GM12878 (cell line): ENCODE results near the gene DGLUCY. TPM values are rescaled to one million over a fixed set of nuclear protein-coding genes. Genes with fewer than 3 reads are reported as not detected.

ENCODE experiments used
- ATAC-seq: fragments of 200-7000 bp; cut with Tn5 transposase; 3 replicates; pipeline ENCODE4 v1.9.1; 2020; ENCODE audit warnings: mild to moderate bottlenecking, moderate library complexity
- BruUV-seq: library from RNA; stranded (reverse); fragments of 400-500 nt; replicated peaks from 2 replicates; lab custom pipeline; 2021; lab: Mats Ljungman, UMichigan
- CTCF ChIA-PET: fragments of 300-600 bp; sonication (Branson Sonifier 250); formaldehyde crosslinking; extraction: SDS; loops from one replicate; lab custom pipeline; 2021; ENCODE audit warnings: inconsistent platforms; lab: Yijun Ruan, JAX
- POLR2A ChIA-PET: fragments of 350-600 bp; formaldehyde crosslinking; extraction: SDS; loops from one replicate; lab custom pipeline; 2021; ENCODE audit warnings: inconsistent platforms; lab: Charles Lee
- RAD21 ChIA-PET: fragments of 300-600 bp; sonication (Branson Sonifier 250); formaldehyde crosslinking; loops from one replicate; lab custom pipeline; 2023; ENCODE audit warnings: antibody characterized with exemption; ENCODE audit not compliant: unreplicated experiment; lab: Charles Lee
- SMC1A ChIA-PET: fragments of 300-600 bp; sonication (Branson Sonifier 250); formaldehyde crosslinking; loops from one replicate; lab custom pipeline; 2023; ENCODE audit not compliant: unreplicated experiment, uncharacterized antibody; lab: Charles Lee
- DNase-seq: peaks from one replicate; pipeline ENCODE4 v3.0.0-alpha.2; 2011; ENCODE audit warnings: low read depth, low spot score
- FAIRE-seq: peaks from 3 replicates; lab custom pipeline; 2011; peaks lifted over from hg19 to GRCh38; lab: Jason Lieb, UNC
- H2AFZ ChIP-seq: 2 replicates; pipeline ENCODE4 v1.6.0; 2011; ENCODE audit warnings: low read depth, low read length, control low read depth; ENCODE audit not compliant: control insufficient read depth
- H3K27ac ChIP-seq: 2 replicates; pipeline ENCODE4 v1.5.1; 2011; ENCODE audit warnings: control low read depth; ENCODE audit not compliant: control insufficient read depth, insufficient read depth
- H3K27me3 ChIP-seq, 2 experiments: replicated peaks in 1 of 2; 2 replicates each; pipeline versions ENCODE4 v1.6.0 to v1.6.1; 2011; ENCODE audit warnings: low read length in 1 of 2; ENCODE audit not compliant: control insufficient read depth in 2 of 2, insufficient read depth in 2 of 2
- H3K36me3 ChIP-seq, 2 experiments: 2 replicates each; pipeline ENCODE4 v1.5.1; 2011; ENCODE audit warnings: low read length in 1 of 2; ENCODE audit not compliant: control insufficient read depth in 2 of 2, insufficient read depth in 2 of 2
- H3K4me1 ChIP-seq: 2 replicates; pipeline ENCODE4 v1.6.1; 2011; ENCODE audit warnings: mild to moderate bottlenecking, low read length, moderate library complexity, mixed read lengths; ENCODE audit not compliant: control insufficient read depth, insufficient read depth
- H3K4me2 ChIP-seq: 2 replicates; pipeline ENCODE4 v1.6.0; 2011; ENCODE audit warnings: control low read depth; ENCODE audit not compliant: control insufficient read depth, insufficient read depth
- H3K4me3 ChIP-seq: fragments of 200-600 bp; sonication (generic); 2 replicates; pipeline ENCODE4 v1.5.1; 2016
- H3K79me2 ChIP-seq: 2 replicates; pipeline ENCODE4 v1.6.0; 2011; ENCODE audit warnings: low read length; ENCODE audit not compliant: control insufficient read depth, insufficient read depth
- H3K9ac ChIP-seq: 2 replicates; pipeline ENCODE4 v1.8.0; 2011; ENCODE audit warnings: low read length, control low read depth, mixed read lengths; ENCODE audit not compliant: control insufficient read depth, insufficient read depth
- H3K9me3 ChIP-seq: replicated peaks from 3 replicates; pipeline ENCODE4 v1.5.1; 2011; ENCODE audit warnings: mild to moderate bottlenecking, low read length; ENCODE audit not compliant: control insufficient read depth, insufficient read depth
- H4K20me1 ChIP-seq: 2 replicates; pipeline ENCODE4 v1.6.0; 2011; ENCODE audit not compliant: control insufficient read depth, insufficient read depth
- EGR1 ChIP-seq, 2 experiments: IDR thresholded peaks; 1 replicate in 1 of 2; 2 replicates in 1 of 2; pipeline ENCODE4 v1.6.1; 2011 to 2012; ENCODE audit warnings: low read depth in 2 of 2, low read length in 2 of 2, borderline replicate concordance in 1 of 2, mild to moderate bottlenecking in 1 of 2, moderate library complexity in 1 of 2
- HDAC6 ChIP-seq: fragments of 200-600 bp; sonication (generic); IDR thresholded peaks from one replicate; pipeline ENCODE4 v1.8.0; 2017; ENCODE audit warnings: antibody characterized with exemption; ENCODE audit not compliant: unreplicated experiment
- IKZF1 ChIP-seq: fragments of 450-650 bp; conservative IDR thresholded peaks from 2 replicates; pipeline ENCODE4 v1.6.1; 2017; ENCODE audit warnings: antibody characterized with exemption, mild to moderate bottlenecking
- IRF4 ChIP-seq: IDR thresholded peaks from 2 replicates; pipeline ENCODE4 v1.6.1; 2011; ENCODE audit warnings: low read depth, low read length
- KAT2A ChIP-seq: conservative IDR thresholded peaks from 2 replicates; pipeline ENCODE4 v1.6.1; 2011; ENCODE audit warnings: low read depth, low read length; ENCODE audit not compliant: control insufficient read depth
- KLF5 ChIP-seq: fragments of 450-650 bp; IDR thresholded peaks from 2 replicates; pipeline ENCODE4 v1.6.1; 2014; ENCODE audit warnings: mild to moderate bottlenecking; ENCODE audit not compliant: partially characterized antibody
- MYB ChIP-seq: fragments of 150-350 bp; IDR thresholded peaks from 2 replicates; pipeline ENCODE4 v1.6.1; 2014; ENCODE audit warnings: mild to moderate bottlenecking, low read depth, low read length, borderline replicate concordance
- POLR2AphosphoS5 ChIP-seq: IDR thresholded peaks from 2 replicates; pipeline ENCODE4 v1.6.1; 2011; ENCODE audit warnings: mild to moderate bottlenecking, low read length, inconsistent platforms
- RELA ChIP-seq: fragments of 450-650 bp; IDR thresholded peaks from 2 replicates; pipeline ENCODE4 v1.8.0; 2014; ENCODE audit warnings: borderline replicate concordance; ENCODE audit not compliant: partially characterized antibody
- SREBF1 ChIP-seq: IDR thresholded peaks from 2 replicates; pipeline ENCODE4 v1.6.1; 2012; ENCODE audit warnings: mild to moderate bottlenecking, low read length
- SRF ChIP-seq, 2 experiments: IDR thresholded peaks; 2 replicates each; pipeline ENCODE4 v1.6.1; 2011; ENCODE audit warnings: low read depth in 2 of 2, low read length in 2 of 2, mild to moderate bottlenecking in 1 of 2, moderate library complexity in 1 of 2
- SUPT20H ChIP-seq: IDR thresholded peaks from 2 replicates; pipeline ENCODE4 v1.6.1; 2011; ENCODE audit warnings: low read depth, mild to moderate bottlenecking, low read length, moderate library complexity, borderline replicate concordance; ENCODE audit not compliant: control insufficient read depth
- TCF7 ChIP-seq: IDR thresholded peaks from 2 replicates; pipeline ENCODE4 v1.6.1; 2014; ENCODE audit warnings: antibody characterized with exemption, borderline replicate concordance
- ZNF274 ChIP-seq: IDR thresholded peaks from one replicate; pipeline ENCODE4 v1.8.0; 2011; ENCODE audit not compliant: insufficient read length, insufficient read depth
- WGBS: methylation state at CpG from one replicate; pipeline ENCODE4 v1.1.6; 2016; ENCODE audit warnings: low lambda C conversion rate; ENCODE audit not compliant: insufficient replicate concordance, insufficient coverage; ENCODE audit errors: missing lambda C conversion rate; 5-methylcytosine and 5-hydroxymethylcytosine counted together
- in situ Hi-C: fragments of 300-500 bp; cut with MboI; formaldehyde crosslinking; loops from 9 replicates; pipeline ENCODE4 v1.14.3; 2018; ENCODE audit warnings: mixed read lengths
- intact Hi-C: fragments of 100-400 bp; cut with micrococcal nuclease; formaldehyde crosslinking; loops from one replicate; pipeline ENCODE4 v1.14.2; 2022; ENCODE audit not compliant: unreplicated experiment
- polyA plus RNA-seq, 11 experiments: library from polyadenylated mRNA; depleted of rRNA in 4 of 11; unstranded in 6 of 11; stranded (reverse) in 5 of 11; fragments of >200 nt; fragmentation: Nextera tagmentation in 4 of 11; fragmentation: Illumina TruSeq in 1 of 11; extraction: Ambion mirVana in 4 of 11; extraction: Trizol in 1 of 11; gene quantifications; 1 replicate in 1 of 11; 2 replicates in 10 of 11; pipeline versions ENCODE4 v1.2.1 to v1.2.3, GENCODE V29; 2011 to 2016; ENCODE audit warnings: inconsistent platforms in 2 of 11, missing spikeins in 2 of 11, low read depth in 1 of 11
- total RNA-seq, 4 experiments: library from RNA; depleted of rRNA in 3 of 4; stranded (reverse); fragments of >200 nt in 3 of 4; fragmentation: Illumina TruSeq in 1 of 4; extraction: Trizol in 1 of 4; gene quantifications; 2 replicates each; pipeline versions ENCODE4 v1.2.1 to v1.2.3, GENCODE V29; 2013 to 2021
- TF ChIP-seq, protein P1 (sequence below): IDR thresholded peaks from 2 replicates; pipeline ENCODE4 v1.6.1; 2012; ENCODE audit warnings: low read depth, low read length, improper control_type of control experiment
- TF ChIP-seq, protein P2 (sequence below): IDR thresholded peaks from 2 replicates; pipeline ENCODE4 v1.6.1; 2011; ENCODE audit warnings: low read depth, mild to moderate bottlenecking, low read length, moderate library complexity, borderline replicate concordance; ENCODE audit errors: extremely low read depth
- TF ChIP-seq, protein P3 (sequence below): fragments of 450-650 bp; IDR thresholded peaks from 2 replicates; pipeline ENCODE4 v1.6.1; 2017; ENCODE audit warnings: mild to moderate bottlenecking, moderate library complexity

Gene DGLUCY
- total and polyA plus RNA-seq, 10 of the 15 experiments (the other 5 are each of a cell fraction or from before 2014, with no cell fraction given), result 15.0 to 70.3 (median 55.1) TPM

DNA sequence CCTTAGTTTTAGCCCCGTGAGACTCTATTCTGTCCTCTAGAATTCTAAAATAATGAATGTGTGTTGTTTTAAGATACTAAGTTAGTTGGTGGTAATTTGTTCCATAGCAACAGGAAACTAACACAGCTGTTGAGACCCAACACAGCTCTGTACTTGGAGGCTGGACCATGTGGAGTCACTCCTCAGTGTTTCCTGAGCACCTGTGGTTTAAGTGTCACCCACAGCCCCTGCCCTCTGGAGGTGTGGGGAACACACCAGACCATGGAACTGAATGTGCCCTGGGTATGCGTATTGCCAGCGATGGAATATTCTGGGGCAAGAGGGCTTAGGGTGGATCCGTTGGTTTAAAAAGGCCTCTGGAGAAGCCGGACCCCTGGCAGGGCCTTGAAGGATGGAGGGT is 147.2 kb downstream of the DGLUCY start:
- Histone ChIP-seq H3K27me3 (peaks cover 0 to 4% of the 10 kb centered on the region in 2 experiments; a peak in 1 of 4 replicates), H3K4me2 (no peak overlapping the region), H3K9ac (no peak overlapping the region), H3K4me1 (no peaks in the 10 kb centered on the region), H3K79me2 (no peaks in the 10 kb centered on the region), H3K27ac (no peak overlapping the region), H3K4me3 (no peak overlapping the region), H2AFZ (no peak overlapping the region), H3K9me3 (no peaks in the 10 kb centered on the region), H4K20me1 (no peaks in the 10 kb centered on the region), H3K36me3 (no peaks in the 10 kb centered on the region)
- ChIA-PET POLR2A (interaction anchor here (0.6 kb wide), 1 partner anchor 162 kb away, joined by 3 read pairs; no protein-coding TSS in a partner anchor), RAD21 (interaction anchor here (1.0 kb wide), 1 partner anchor 38 kb away, joined by 3 read pairs; no protein-coding TSS in a partner anchor), SMC1A (interaction anchor here (1.0 kb wide), 1 partner anchor 18 kb away, joined by 4 read pairs; no protein-coding TSS in a partner anchor), CTCF (interaction anchor here (0.6 to 2.1 kb wide), 5 partner anchors 14 to 88 kb away, joined by 3 to 5 read pairs (median 4); no protein-coding TSS in a partner anchor)
- BruUV-seq, result no TSS peak
- ATAC-seq, result peak; percentile 10; the same call in 2 of the 3 replicates
- no peak for FAIRE-seq
- intact Hi-C loops, result no loop called here
- WGBS, result 97% methylated on average over 5 of the region's 5 CpGs
- in situ Hi-C loops, result no loop called here
- no peak for TF ChIP-seq EGR1 (IDR thresholded peaks at IDR 0.05; ENCODE audit: borderline replicate concordance in 1 of 2, low read depth in 2 of 2, low read length in 2 of 2)
- no peak for TF ChIP-seq KAT2A
- no peak for TF ChIP-seq IRF4
- no peak for TF ChIP-seq KLF5
- TF ChIP-seq, protein P1, sequence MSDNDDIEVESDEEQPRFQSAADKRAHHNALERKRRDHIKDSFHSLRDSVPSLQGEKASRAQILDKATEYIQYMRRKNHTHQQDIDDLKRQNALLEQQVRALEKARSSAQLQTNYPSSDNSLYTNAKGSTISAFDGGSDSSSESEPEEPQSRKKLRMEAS, result no peak
- no peak for TF ChIP-seq SRF (IDR thresholded peaks at IDR 0.05; ENCODE audit: low read depth in 2 of 2, low read length in 2 of 2)
- no peak for TF ChIP-seq POLR2AphosphoS5
- no peak for TF ChIP-seq IKZF1
- TF ChIP-seq ZNF274, result no peak
- no peak for TF ChIP-seq SUPT20H
- no peak for TF ChIP-seq RELA
- no peak for TF ChIP-seq SREBF1
- TF ChIP-seq, protein P2, sequence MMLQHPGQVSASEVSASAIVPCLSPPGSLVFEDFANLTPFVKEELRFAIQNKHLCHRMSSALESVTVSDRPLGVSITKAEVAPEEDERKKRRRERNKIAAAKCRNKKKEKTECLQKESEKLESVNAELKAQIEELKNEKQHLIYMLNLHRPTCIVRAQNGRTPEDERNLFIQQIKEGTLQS, result no peak
- TF ChIP-seq TCF7, result no peak
- no peak for TF ChIP-seq MYB
- TF ChIP-seq, protein P3, sequence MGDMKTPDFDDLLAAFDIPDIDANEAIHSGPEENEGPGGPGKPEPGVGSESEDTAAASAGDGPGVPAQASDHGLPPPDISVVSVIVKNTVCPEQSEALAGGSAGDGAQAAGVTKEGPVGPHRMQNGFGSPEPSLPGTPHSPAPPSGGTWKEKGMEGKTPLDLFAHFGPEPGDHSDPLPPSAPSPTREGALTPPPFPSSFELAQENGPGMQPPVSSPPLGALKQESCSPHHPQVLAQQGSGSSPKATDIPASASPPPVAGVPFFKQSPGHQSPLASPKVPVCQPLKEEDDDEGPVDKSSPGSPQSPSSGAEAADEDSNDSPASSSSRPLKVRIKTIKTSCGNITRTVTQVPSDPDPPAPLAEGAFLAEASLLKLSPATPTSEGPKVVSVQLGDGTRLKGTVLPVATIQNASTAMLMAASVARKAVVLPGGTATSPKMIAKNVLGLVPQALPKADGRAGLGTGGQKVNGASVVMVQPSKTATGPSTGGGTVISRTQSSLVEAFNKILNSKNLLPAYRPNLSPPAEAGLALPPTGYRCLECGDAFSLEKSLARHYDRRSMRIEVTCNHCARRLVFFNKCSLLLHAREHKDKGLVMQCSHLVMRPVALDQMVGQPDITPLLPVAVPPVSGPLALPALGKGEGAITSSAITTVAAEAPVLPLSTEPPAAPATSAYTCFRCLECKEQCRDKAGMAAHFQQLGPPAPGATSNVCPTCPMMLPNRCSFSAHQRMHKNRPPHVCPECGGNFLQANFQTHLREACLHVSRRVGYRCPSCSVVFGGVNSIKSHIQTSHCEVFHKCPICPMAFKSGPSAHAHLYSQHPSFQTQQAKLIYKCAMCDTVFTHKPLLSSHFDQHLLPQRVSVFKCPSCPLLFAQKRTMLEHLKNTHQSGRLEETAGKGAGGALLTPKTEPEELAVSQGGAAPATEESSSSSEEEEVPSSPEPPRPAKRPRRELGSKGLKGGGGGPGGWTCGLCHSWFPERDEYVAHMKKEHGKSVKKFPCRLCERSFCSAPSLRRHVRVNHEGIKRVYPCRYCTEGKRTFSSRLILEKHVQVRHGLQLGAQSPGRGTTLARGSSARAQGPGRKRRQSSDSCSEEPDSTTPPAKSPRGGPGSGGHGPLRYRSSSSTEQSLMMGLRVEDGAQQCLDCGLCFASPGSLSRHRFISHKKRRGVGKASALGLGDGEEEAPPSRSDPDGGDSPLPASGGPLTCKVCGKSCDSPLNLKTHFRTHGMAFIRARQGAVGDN, result no peak
- no peak for TF ChIP-seq HDAC6
- DNase-seq, result no peak
